GM19324 (cell line): Measurements from ENCODE around the gene C12orf75.
A peak's percentile ranks its signal among the peaks of the same experiment; 100 is the strongest.
"Not testable (repeated sequence)": the region's sequence is repeated elsewhere in the genome, so short reads cannot be mapped to it uniquely, and the experiment has no call there.

Experiments used
- ATAC-seq: cut with Tn5 transposase; IDR thresholded peaks from one replicate; pipeline ENCODE4 v1.9.1; 2021; ENCODE audit warnings: mild to moderate bottlenecking, moderate library complexity; ENCODE audit not compliant: unreplicated experiment, low FRiP score

Gene C12orf75

GRCh38 chr12:105330283-105330930 is at the start of gene C12orf75:
C12orf75 (plus strand) TSS chr12:105330691; CDS start chr12:105330892, 201 bp downstream.
- ATAC-seq = peak; percentile 90

GRCh38 chr12:105280966-105281693 is 49.4 kb upstream of the C12orf75 start:
- no peak for ATAC-seq

- no peak for ATAC-seq
Measured at GRCh38 chr12:105281694-105282049, 48.8 kb upstream of the C12orf75 start.

- ATAC-seq = no peak
Measured at GRCh38 chr12:105285378-105285777, 45.1 kb upstream of the C12orf75 start.

- no peak for ATAC-seq
Measured at GRCh38 chr12:105287408-105287807, 43.1 kb upstream of the C12orf75 start.

- no peak for ATAC-seq
Measured at GRCh38 chr12:105288311-105288996, 42.0 kb upstream of the C12orf75 start.

- ATAC-seq = no peak
Measured at GRCh38 chr12:105289114-105289904, 41.2 kb upstream of the C12orf75 start.

- no peak for ATAC-seq
Measured at GRCh38 chr12:105291531-105291930, 39.0 kb upstream of the C12orf75 start.

GRCh38 chr12:105292705-105293104 is 37.8 kb upstream of the C12orf75 start:
- no peak for ATAC-seq

- ATAC-seq = no peak
Measured at GRCh38 chr12:105293187-105293586, 37.3 kb upstream of the C12orf75 start.

- no peak for ATAC-seq
Measured at GRCh38 chr12:105294161-105294560, 36.3 kb upstream of the C12orf75 start.

GRCh38 chr12:105294886-105295479 is 35.5 kb upstream of the C12orf75 start:
- ATAC-seq = no peak

- no peak for ATAC-seq
Measured at GRCh38 chr12:105296116-105297089, 34.1 kb upstream of the C12orf75 start.

- ATAC-seq = no peak
Measured at GRCh38 chr12:105300883-105301282, 29.6 kb upstream of the C12orf75 start.

- no peak for ATAC-seq
Measured at GRCh38 chr12:105301696-105302095, 28.8 kb upstream of the C12orf75 start.

GRCh38 chr12:105302986-105303385 is 27.5 kb upstream of the C12orf75 start:
- not testable (repeated sequence) for ATAC-seq

GRCh38 chr12:105304626-105305025 is 25.9 kb upstream of the C12orf75 start:
- ATAC-seq = not testable (repeated sequence)

GRCh38 chr12:105307601-105308314 is 22.7 kb upstream of the C12orf75 start:
- ATAC-seq = not testable (repeated sequence)

- not testable (repeated sequence) for ATAC-seq
Measured at GRCh38 chr12:105308839-105309238, 21.7 kb upstream of the C12orf75 start.
